IPS-20b (cell line): ENCODE measurements around the gene SLC6A20.

Experiments used
- H3K27ac ChIP-seq: one replicate; pipeline ENCODE4 v1.5.1; 2013; ENCODE audit warnings: low read length
- H3K27me3 ChIP-seq: 2 replicates; pipeline ENCODE4 v1.6.1; 2013; ENCODE audit warnings: mild to moderate bottlenecking, low read length, inconsistent platforms; ENCODE audit not compliant: insufficient read depth
- H3K36me3 ChIP-seq: 2 replicates; pipeline ENCODE4 v1.6.1; 2013; ENCODE audit warnings: low read depth, mild to moderate bottlenecking, inconsistent platforms, low read length, moderate library complexity; ENCODE audit not compliant: insufficient read depth
- H3K4me1 ChIP-seq: 2 replicates; pipeline ENCODE4 v1.6.1; 2013; ENCODE audit warnings: mild to moderate bottlenecking, control low read depth, inconsistent platforms, low read length, moderate library complexity; ENCODE audit not compliant: insufficient read depth
- H3K4me3 ChIP-seq: 2 replicates; pipeline ENCODE4 v1.5.1; 2013; ENCODE audit warnings: mild to moderate bottlenecking, low read length, inconsistent platforms
- H3K9ac ChIP-seq: 2 replicates; pipeline ENCODE4 v1.6.1; 2013; ENCODE audit warnings: low read depth, mild to moderate bottlenecking, inconsistent platforms, low read length, moderate library complexity
- H3K9me3 ChIP-seq: 2 replicates; pipeline ENCODE4 v1.6.1; 2013; ENCODE audit warnings: mild to moderate bottlenecking, low read depth, low read length, inconsistent platforms; ENCODE audit not compliant: insufficient read depth

SLC6A20 gene

DNA sequence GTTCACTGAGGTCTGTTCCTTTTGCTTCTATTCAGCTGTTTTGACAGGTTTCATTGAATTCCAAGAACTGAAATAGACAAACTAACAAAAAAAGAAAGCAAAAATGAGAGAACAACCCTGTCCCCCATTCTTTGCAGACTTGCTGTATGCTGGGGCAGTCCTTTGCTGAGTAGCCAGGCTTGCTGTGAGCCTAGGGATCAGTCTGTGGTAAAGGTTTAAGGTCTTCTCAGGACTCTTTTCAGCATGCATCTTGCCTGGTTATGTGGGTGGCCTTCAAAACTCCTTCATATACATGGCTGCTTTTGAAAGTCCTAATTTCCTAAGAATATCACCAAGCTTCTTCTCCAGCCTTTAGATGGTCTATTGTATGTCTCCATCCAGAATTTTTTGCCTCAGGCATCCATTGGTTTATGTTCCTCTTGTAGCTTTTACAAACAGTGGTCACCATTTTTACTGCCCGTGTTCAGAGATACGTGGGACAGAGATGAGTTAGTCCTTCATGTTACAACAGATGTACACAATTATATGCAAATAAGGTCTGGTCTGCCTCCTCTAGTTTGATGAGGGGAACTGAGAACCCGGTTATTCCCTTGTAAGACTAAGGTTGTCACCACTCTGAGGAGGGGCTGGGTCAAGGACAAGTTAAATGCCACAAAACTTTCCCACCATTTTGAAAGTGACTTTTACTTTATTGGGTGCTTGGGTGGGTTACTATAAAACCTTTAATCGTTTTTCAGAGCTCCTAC lies 65.8 kb downstream of the SLC6A20 start:
- H3K27ac ChIP-seq = no peak overlapping the region
- no peaks in the 10 kb centered on the region for H3K4me1 ChIP-seq
- H3K9me3 ChIP-seq = no peaks in the 10 kb centered on the region
- H3K36me3 ChIP-seq = peaks cover 79% of the 10 kb centered on the region
- H3K9ac ChIP-seq = no peak overlapping the region
- H3K4me3 ChIP-seq = no peak overlapping the region
- H3K27me3 ChIP-seq = no peaks in the 10 kb centered on the region

DNA sequence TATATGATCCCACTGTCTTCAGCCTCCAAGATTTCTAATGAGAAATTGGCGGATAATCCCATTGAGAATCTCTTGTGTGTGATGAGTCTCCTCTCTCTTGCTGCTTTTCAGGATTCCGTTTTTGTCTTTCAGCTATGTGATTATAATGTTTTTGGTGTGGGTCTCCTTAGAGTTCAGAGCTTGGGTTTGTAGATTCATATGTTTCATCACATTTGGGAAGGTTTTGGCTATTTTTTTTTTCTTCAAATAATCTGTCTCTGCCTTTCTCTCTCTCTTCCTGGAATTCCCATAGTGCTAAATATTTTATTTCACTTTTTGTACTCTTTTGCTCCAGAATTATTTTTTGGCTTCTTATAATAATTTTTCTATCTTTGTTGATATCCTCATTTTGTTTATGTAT lies 66.7 kb downstream of the SLC6A20 start:
- no peak overlapping the region for H3K4me3 ChIP-seq
- no peaks in the 10 kb centered on the region for H3K9me3 ChIP-seq
- H3K9ac ChIP-seq = no peak overlapping the region
- H3K27ac ChIP-seq = no peak overlapping the region
- H3K36me3 ChIP-seq = peaks cover 79% of the 10 kb centered on the region
- H3K27me3 ChIP-seq = no peaks in the 10 kb centered on the region
- H3K4me1 ChIP-seq = no peaks in the 10 kb centered on the region

GRCh38 chr3:45724911-45725310 lies 71.4 kb downstream of the SLC6A20 start:
- Histone ChIP-seq H3K4me3 (no peak overlapping the region), H3K27ac (no peak overlapping the region), H3K9ac (no peak overlapping the region), H3K36me3 (peaks cover 75% of the 10 kb centered on the region), H3K4me1 (no peaks in the 10 kb centered on the region), H3K27me3 (no peaks in the 10 kb centered on the region), H3K9me3 (no peaks in the 10 kb centered on the region)

DNA sequence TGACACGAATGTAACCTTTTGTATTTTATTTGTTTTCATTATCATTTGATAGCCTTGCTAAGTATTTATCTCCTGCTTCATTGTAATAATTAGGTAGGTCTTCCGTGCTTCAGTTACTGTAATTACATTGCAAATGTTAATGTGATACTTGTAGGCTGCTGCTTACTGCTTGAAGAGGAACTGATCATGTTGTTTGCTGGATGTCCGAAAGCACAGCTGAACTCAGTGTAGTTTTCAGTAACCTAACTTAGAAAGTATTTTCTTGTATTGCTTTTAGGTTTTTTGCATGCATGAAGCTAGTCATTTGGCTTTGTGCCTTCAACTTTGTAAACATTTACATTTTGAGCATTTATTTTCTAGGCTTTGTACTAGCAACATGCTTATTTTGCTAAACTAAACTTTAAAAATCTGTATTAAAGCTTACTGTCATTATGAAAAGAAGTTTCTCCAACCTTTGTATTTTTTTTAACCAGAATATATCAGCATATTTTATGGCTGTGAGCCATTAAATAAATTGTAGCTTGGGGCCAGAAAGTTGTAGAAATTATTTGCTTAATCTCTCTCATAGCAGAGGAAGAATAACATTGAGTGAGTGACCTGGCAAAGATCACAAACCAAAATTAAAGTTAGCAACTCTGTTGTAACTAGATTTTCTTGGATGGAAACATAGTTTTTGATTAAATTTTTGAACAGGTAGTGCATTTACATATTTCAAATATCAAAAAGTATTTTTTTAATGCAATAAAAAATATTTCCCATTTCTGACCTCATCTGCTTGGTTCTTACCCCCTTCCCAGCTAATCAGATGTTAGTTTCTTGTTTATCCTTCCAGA lies 76.5 kb downstream of the SLC6A20 start:
- peaks cover 78% of the 10 kb centered on the region for H3K36me3 ChIP-seq

DNA sequence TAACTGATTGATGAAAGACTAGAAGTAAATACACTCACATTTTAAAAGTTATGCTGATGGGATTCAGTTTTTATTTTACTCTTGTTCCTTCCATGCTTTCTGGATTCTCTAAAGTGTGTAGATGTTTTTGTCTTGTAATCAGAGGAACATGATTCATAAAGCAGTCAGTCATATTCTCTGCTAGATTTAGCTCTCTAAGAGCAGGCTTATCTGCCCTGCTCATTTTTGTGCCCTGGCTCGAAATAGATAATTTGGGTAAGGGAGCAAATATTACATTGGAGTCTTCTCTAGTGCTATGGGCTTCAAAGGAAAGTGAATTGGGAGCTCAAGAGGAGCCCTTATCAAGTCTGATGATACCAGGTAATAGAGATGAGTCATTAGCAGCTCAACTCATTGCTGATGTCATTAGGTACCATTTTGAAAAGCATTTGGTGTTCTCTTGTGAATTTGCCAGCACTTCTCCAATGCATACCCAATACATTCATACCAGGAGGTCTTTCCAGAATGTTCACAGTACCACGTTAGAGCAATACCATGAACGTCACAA lies 79.5 kb downstream of the SLC6A20 start:
- no peaks in the 10 kb centered on the region for H3K27me3 ChIP-seq
- no peaks in the 10 kb centered on the region for H3K4me1 ChIP-seq
- no peaks in the 10 kb centered on the region for H3K9me3 ChIP-seq
- H3K27ac ChIP-seq = no peak overlapping the region
- H3K9ac ChIP-seq = no peak overlapping the region
- H3K4me3 ChIP-seq = no peak overlapping the region
- H3K36me3 ChIP-seq = peaks cover 76% of the 10 kb centered on the region

More for the DNA sequence above, 76.5 kb downstream of the SLC6A20 start:
- Histone ChIP-seq H3K4me1 (no peaks in the 10 kb centered on the region), H3K27ac (no peak overlapping the region), H3K9me3 (no peaks in the 10 kb centered on the region), H3K27me3 (no peaks in the 10 kb centered on the region), H3K9ac (no peak overlapping the region), H3K4me3 (no peak overlapping the region)

DNA sequence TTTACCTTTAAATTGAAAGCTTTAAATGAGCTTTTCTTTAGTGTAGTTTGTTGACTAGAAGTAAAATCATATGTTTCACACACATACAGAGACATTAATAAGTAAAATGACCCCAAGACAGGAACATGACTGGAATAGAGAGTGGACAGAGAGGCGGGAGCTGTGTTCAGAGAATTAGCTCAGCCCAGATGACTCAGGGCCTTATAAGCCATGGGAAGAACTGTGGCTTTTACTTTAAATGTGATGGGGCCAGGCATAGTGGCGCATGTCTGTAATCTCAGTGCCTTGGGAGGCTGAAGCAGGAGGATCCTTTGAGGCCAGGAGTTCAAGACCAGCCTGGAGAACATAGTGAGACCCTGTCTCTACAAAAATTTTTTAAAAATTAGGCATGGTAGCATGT lies 80.4 kb downstream of the SLC6A20 start:
- Histone ChIP-seq H3K4me1 (no peaks in the 10 kb centered on the region), H3K9me3 (no peaks in the 10 kb centered on the region), H3K27ac (no peak overlapping the region), H3K27me3 (no peaks in the 10 kb centered on the region), H3K4me3 (no peak overlapping the region), H3K36me3 (peaks cover 81% of the 10 kb centered on the region), H3K9ac (no peak overlapping the region)

- H3K27me3 ChIP-seq = no peaks in the 10 kb centered on the region
- peaks cover 83% of the 10 kb centered on the region for H3K36me3 ChIP-seq
- H3K27ac ChIP-seq = no peak overlapping the region
- H3K4me3 ChIP-seq = no peak overlapping the region
- no peaks in the 10 kb centered on the region for H3K9me3 ChIP-seq
- no peak overlapping the region for H3K9ac ChIP-seq
- H3K4me1 ChIP-seq = no peaks in the 10 kb centered on the region
These were observed 83.8 kb downstream of the SLC6A20 start for GRCh38 chr3:45712434-45713110.

GRCh38 chr3:45711931-45712330 lies 84.4 kb downstream of the SLC6A20 start:
- H3K27ac ChIP-seq = no peak overlapping the region
- peaks cover 85% of the 10 kb centered on the region for H3K36me3 ChIP-seq
- no peak overlapping the region for H3K4me3 ChIP-seq
- H3K4me1 ChIP-seq = no peaks in the 10 kb centered on the region
- no peak overlapping the region for H3K9ac ChIP-seq
- H3K27me3 ChIP-seq = no peaks in the 10 kb centered on the region
- H3K9me3 ChIP-seq = no peaks in the 10 kb centered on the region

- H3K27ac ChIP-seq = no peak overlapping the region
- H3K36me3 ChIP-seq = peaks cover 67% of the 10 kb centered on the region
- H3K4me1 ChIP-seq = peaks cover 21% of the 10 kb centered on the region
- no peaks in the 10 kb centered on the region for H3K27me3 ChIP-seq
- H3K9me3 ChIP-seq = no peaks in the 10 kb centered on the region
- H3K9ac ChIP-seq = no peak overlapping the region
- H3K4me3 ChIP-seq = no peak overlapping the region
These were observed 90.2 kb downstream of the SLC6A20 start for GRCh38 chr3:45705839-45706808.
